DOHH2 (cell line): Measurements from ENCODE around the gene ATP5MC2.

Experiments
- CTCF ChIP-seq: fragments of 200-600 bp; sonication (generic); IDR thresholded peaks from one replicate; pipeline ENCODE4 v1.5.1; 2014; ENCODE audit warnings: antibody characterized with exemption, mild to moderate bottlenecking, low read depth, low read length; ENCODE audit not compliant: poor library complexity, severe bottlenecking
- EZH2phosphoT487 ChIP-seq: fragments of 200-600 bp; sonication (generic); IDR thresholded peaks from 2 replicates; pipeline ENCODE4 v1.6.1; 2017; ENCODE audit warnings: borderline replicate concordance, mild to moderate bottlenecking, antibody characterized with exemption, low read length, moderate library complexity, mixed read lengths

- TF ChIP-seq CTCF (no peak), EZH2phosphoT487 (no peak)
Measured at GRCh38 chr12:53686436-53686835, 10.6 kb upstream of the ATP5MC2 start.
